ENCODE results near the gene IFT74. TPM values are rescaled to one million over a fixed set of nuclear protein-coding genes. Genes with fewer than 3 reads are reported as not detected.

Gene IFT74
- total RNA-seq, 1 donor from 2014 or later: 15.6 TPM

DNA sequence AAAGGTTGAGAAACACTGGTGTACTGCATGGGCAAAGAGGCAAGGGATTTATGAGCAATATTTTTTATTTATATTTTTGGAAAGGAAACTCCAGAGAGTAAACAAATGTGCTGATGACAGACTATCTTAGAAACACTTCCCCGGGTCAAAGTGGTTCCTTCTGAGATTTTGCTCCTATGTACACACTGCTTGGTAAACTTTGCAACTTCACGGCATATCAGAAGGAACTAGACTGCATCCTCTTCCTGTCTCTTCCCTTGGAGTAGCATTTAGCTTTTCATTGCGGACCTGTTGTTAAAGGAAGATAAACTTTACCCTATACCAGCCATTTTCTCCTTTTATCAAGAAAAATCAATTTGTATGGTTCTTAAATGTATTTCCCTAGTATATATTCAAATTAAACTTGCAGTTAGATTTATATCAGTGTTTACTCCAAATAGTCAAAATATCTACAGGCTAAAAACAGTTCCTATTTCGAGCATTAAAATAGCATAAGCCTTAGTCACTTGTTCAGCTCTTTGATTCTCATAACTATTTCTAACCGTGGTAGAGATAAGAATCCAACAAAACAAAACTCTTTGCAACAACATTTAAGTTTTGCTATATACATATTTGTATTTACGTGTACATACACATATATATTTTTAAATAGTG is 97.3 kb downstream of the IFT74 start:
- DNase-seq: no peak
- Histone ChIP-seq H3K4me3 (no peak overlapping the region), H3K9me3 (no peaks in the 10 kb centered on the region), H3K27me3 (ENCODE audit: low read depth) (no peaks in the 10 kb centered on the region), H3K27ac (no peak overlapping the region), H3K4me1 (no peaks in the 10 kb centered on the region), H3K36me3 (peaks cover 18% of the 10 kb centered on the region)
- intact Hi-C loops (cut with DNase I): no loop called here
- TF ChIP-seq, protein P1, sequence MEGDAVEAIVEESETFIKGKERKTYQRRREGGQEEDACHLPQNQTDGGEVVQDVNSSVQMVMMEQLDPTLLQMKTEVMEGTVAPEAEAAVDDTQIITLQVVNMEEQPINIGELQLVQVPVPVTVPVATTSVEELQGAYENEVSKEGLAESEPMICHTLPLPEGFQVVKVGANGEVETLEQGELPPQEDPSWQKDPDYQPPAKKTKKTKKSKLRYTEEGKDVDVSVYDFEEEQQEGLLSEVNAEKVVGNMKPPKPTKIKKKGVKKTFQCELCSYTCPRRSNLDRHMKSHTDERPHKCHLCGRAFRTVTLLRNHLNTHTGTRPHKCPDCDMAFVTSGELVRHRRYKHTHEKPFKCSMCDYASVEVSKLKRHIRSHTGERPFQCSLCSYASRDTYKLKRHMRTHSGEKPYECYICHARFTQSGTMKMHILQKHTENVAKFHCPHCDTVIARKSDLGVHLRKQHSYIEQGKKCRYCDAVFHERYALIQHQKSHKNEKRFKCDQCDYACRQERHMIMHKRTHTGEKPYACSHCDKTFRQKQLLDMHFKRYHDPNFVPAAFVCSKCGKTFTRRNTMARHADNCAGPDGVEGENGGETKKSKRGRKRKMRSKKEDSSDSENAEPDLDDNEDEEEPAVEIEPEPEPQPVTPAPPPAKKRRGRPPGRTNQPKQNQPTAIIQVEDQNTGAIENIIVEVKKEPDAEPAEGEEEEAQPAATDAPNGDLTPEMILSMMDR (IDR thresholded peaks at IDR 0.05): no peak
- peak in 1 of 2 donors; percentile 59 for ATAC-seq

DNA sequence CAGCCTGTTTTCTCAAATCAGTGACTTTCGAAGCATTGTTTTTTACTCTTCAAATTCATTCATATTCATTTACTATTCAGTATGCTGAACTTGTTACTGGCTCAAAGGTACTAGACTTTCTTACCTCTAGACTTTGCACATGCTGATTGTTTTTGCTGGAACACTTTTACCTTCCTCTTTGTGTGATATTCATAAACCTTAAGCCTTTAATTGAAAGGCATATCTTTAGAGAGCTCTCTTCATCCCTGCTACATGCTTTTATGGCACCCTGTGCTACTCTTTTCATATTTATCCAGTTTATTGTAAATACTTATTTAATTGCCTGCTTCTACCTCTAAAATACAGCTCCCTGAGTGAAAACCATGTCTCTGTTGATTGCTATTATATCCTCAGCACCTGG is 97.9 kb downstream of the IFT74 start:
- TF ChIP-seq, protein P1 (IDR thresholded peaks at IDR 0.05): no peak
- Histone ChIP-seq H3K36me3 (peaks cover 13% of the 10 kb centered on the region), H3K4me1 (no peaks in the 10 kb centered on the region), H3K4me3 (no peak overlapping the region), H3K27ac (no peak overlapping the region), H3K9me3 (no peaks in the 10 kb centered on the region), H3K27me3 (ENCODE audit: low read depth) (no peaks in the 10 kb centered on the region)
- intact Hi-C loops (cut with DNase I): no loop called here
- no peak for ATAC-seq
- no peak for DNase-seq

DNA sequence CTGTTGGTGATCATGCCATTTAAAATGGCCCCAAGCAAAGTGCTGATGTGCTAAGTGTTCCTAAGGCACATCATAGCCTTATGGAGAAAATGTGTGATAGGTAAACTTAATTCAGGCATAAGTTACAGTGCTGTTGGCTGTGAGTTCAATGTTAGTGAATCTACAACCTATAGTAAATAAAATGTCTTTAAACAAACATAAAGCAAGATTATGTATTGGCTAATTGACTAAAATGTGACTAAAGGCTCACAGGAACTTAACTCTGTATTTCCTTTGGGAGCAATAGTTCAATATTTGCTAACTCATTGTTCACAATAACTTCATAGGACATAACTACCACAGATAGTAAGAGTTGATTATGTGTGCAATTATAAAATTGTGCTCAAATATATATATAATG is 98.6 kb downstream of the IFT74 start:
- Histone ChIP-seq H3K36me3 (peaks cover 11% of the 10 kb centered on the region), H3K4me3 (no peak overlapping the region), H3K27ac (no peak overlapping the region), H3K27me3 (ENCODE audit: low read depth) (no peaks in the 10 kb centered on the region), H3K9me3 (no peaks in the 10 kb centered on the region), H3K4me1 (no peaks in the 10 kb centered on the region)
- TF ChIP-seq, protein P1 (IDR thresholded peaks at IDR 0.05): no peak
- DNase-seq (no peak), ATAC-seq (no peak)
- intact Hi-C loops (cut with DNase I): no loop called here

DNA sequence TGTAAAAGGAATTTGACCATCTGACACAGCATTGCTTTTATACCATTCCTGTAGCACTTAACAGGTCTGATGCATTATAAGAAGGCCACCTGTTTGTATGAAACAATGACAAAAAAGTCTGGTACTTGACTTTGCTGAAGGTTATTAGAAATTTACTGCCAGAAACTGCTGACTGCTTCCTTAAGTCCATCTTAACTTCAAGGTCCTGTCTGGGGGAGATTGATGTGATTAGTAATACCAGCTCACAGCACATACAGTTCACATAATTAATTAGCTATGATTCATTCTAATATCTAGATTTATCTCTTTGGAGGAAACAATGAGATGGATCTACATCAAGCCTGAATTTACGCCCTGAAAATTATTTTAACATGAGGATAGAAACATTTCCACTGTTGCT is 103.2 kb downstream of the IFT74 start:
- H3K36me3 ChIP-seq: peaks cover 11% of the 10 kb centered on the region
- H3K27me3 ChIP-seq (ENCODE audit: low read depth): no peaks in the 10 kb centered on the region
- H3K9me3 ChIP-seq: no peaks in the 10 kb centered on the region
- DNase-seq (no peak), ATAC-seq (no peak)
- intact Hi-C loops (cut with DNase I): no loop called here
- TF ChIP-seq, protein P1 (IDR thresholded peaks at IDR 0.05): no peak
- no peak overlapping the region for H3K27ac ChIP-seq
- H3K4me1 ChIP-seq: no peaks in the 10 kb centered on the region
- no peak overlapping the region for H3K4me3 ChIP-seq

DNA sequence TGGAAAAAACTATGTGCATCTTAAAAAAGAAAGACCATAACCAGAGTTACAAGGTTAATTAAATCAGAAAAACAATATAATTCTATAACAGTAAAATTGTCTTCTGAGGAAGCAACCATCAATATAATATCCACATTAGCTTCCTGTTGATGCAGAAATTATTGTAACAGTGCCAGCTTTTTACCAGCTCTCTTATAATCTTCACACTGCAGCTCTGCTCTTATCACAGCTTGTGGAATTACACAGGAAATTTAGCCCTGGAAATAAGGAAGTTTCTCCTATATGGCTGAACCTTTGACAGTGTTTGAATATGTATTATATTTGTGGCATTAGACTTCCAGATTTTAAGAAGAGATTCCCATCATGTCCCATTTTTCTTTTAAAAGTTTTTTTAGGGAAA is 103.7 kb downstream of the IFT74 start:
- TF ChIP-seq, protein P1 (IDR thresholded peaks at IDR 0.05): no peak
- peaks cover 11% of the 10 kb centered on the region for H3K36me3 ChIP-seq
- H3K27ac ChIP-seq: no peak overlapping the region
- no peak overlapping the region for H3K4me3 ChIP-seq
- H3K4me1 ChIP-seq: no peaks in the 10 kb centered on the region
- no peaks in the 10 kb centered on the region for H3K27me3 ChIP-seq (ENCODE audit: low read depth)
- intact Hi-C loops (cut with DNase I): no loop called here
- H3K9me3 ChIP-seq: no peaks in the 10 kb centered on the region
- no peak for ATAC-seq
- no peak for DNase-seq

All from lower lobe of right lung (tissue), 2 donors.